Esophagus muscularis mucosa (tissue), 4 donors: ENCODE data around the gene SND1. TPM values are rescaled to one million over a fixed set of nuclear protein-coding genes. Genes with fewer than 3 reads are reported as not detected.

Source experiments
- DNase-seq: peaks from one replicate; pipeline ENCODE4 v3.0.0-alpha.2; 2017; ENCODE audit errors: extremely low spot score
- H3K27ac ChIP-seq, 4 donors: fragments of 200-600 bp; sonication (generic); replicated peaks in 1 of 4; 1 replicate in 3 of 4; 2 replicates in 1 of 4; pipeline ENCODE4 v1.5.1; 2016 to 2019; ENCODE audit warnings: mild to moderate bottlenecking in 1 of 4
- H3K27me3 ChIP-seq, 4 donors: fragments of 200-600 bp; sonication (generic); one replicate each; pipeline versions ENCODE4 v1.5.1 to v1.6.0; 2016 to 2019
- H3K36me3 ChIP-seq, 4 donors: fragments of 200-600 bp; sonication (generic); one replicate each; pipeline ENCODE4 v1.5.1; 2016 to 2019
- H3K4me1 ChIP-seq, 4 donors: fragments of 200-600 bp; sonication (generic); one replicate each; pipeline ENCODE4 v1.5.1; 2016 to 2019
- H3K4me3 ChIP-seq, 4 donors: fragments of 200-600 bp; sonication (generic); 1 replicate in 2 of 4; 2 replicates in 2 of 4; pipeline ENCODE4 v1.5.1; 2016 to 2019; ENCODE audit warnings: mild to moderate bottlenecking in 4 of 4, moderate library complexity in 1 of 4
- H3K9me3 ChIP-seq, 4 donors: fragments of 200-600 bp; sonication (generic); 1 replicate in 3 of 4; 2 replicates in 1 of 4; pipeline ENCODE4 v1.5.1; 2016 to 2019
- CTCF ChIP-seq, 3 experiments: fragments of 200-600 bp in 2 of 3; fragments of 450-650 bp in 1 of 3; sonication (generic) in 2 of 3; IDR thresholded peaks; one replicate each; pipeline ENCODE4 v1.5.1; 2017 to 2019; ENCODE audit warnings: antibody characterized with exemption in 3 of 3, mild to moderate bottlenecking in 2 of 3, moderate library complexity in 1 of 3
- EP300 ChIP-seq: sonication (generic); formaldehyde crosslinking; IDR thresholded peaks from one replicate; pipeline ENCODE4 v1.6.1; 2017; ENCODE audit warnings: antibody characterized with exemption
- POLR2A ChIP-seq: fragments of 450-650 bp; IDR thresholded peaks from one replicate; pipeline ENCODE4 v1.6.1; 2017; ENCODE audit warnings: antibody characterized with exemption, moderate library complexity, mild to moderate bottlenecking, low read depth
- POLR2AphosphoS5 ChIP-seq, 2 donors: sonication (generic); formaldehyde crosslinking; IDR thresholded peaks; one replicate each; pipeline ENCODE4 v1.6.1; 2017; ENCODE audit warnings: antibody characterized with exemption in 2 of 2
- WGBS: methylation state at CpG from one replicate; pipeline ENCODE4 v1.1.5; 2018; 5-methylcytosine and 5-hydroxymethylcytosine counted together
- intact Hi-C: fragments of 100-400 bp; cut with DNase I; formaldehyde crosslinking; loops from one replicate; pipeline ENCODE4 v1.15.1; 2023
- total RNA-seq, 4 donors: library from RNA; depleted of rRNA; stranded (reverse); fragments of >200 nt; gene quantifications; one replicate each; pipeline versions ENCODE4 v1.1.0 to v1.2.1, GENCODE V29; 2016

The SND1 gene
- total RNA-seq, 4 donors from 2014 or later = 71.4 to 91.2 (median 81.3) TPM

GRCh38 chr7:127616724-127617123, 35.3 kb upstream of the SND1 start:
- Histone ChIP-seq H3K36me3 (no peaks in the 10 kb centered on the region), H3K27me3 (peaks cover 0 to 79% (median 2%) of the 10 kb centered on the region in 4 donors), H3K27ac (no peak overlapping the region), H3K4me1 (no peaks in the 10 kb centered on the region), H3K4me3 (no peak overlapping the region), H3K9me3 (no peaks in the 10 kb centered on the region)
- intact Hi-C loops = no loop called here
- 93% methylated on average over 5 of the region's 5 CpGs for WGBS
- DNase-seq = no peak
- no peak for TF ChIP-seq CTCF (IDR thresholded peaks at IDR 0.05)

GRCh38 chr7:127618042-127618441, 34.0 kb upstream of the SND1 start, which contains the start of gene PAX4:
Gene PAX4 (minus strand): TSS chr7:127618142. CDS start chr7:127615928, 2,214 bp downstream.
- WGBS = 64% methylated on average over 2 of the region's 2 CpGs
- H3K36me3 ChIP-seq = no peaks in the 10 kb centered on the region
- no peak for DNase-seq
- H3K27me3 ChIP-seq = peaks cover 0 to 76% (median 2%) of the 10 kb centered on the region in 4 donors
- H3K9me3 ChIP-seq = no peaks in the 10 kb centered on the region
- intact Hi-C loops = no loop called here
- no peak for TF ChIP-seq CTCF (IDR thresholded peaks at IDR 0.05)
- no peak for TF ChIP-seq POLR2AphosphoS5 (IDR thresholded peaks at IDR 0.05)
- no peak within 1 kb of the TSS for H3K4me3 ChIP-seq
- H3K4me1 ChIP-seq = no peaks in the 10 kb centered on the region
- H3K27ac ChIP-seq = no peak within 1 kb of the TSS

GRCh38 chr7:127618775-127619174, 33.2 kb upstream of the SND1 start:
- intact Hi-C loops = no loop called here
- 63% methylated on average over 1 of the region's 1 CpG for WGBS
- Histone ChIP-seq H3K4me3 (no peak overlapping the region), H3K36me3 (no peaks in the 10 kb centered on the region), H3K27ac (no peak overlapping the region), H3K27me3 (peaks cover 0 to 69% (median 2%) of the 10 kb centered on the region in 4 donors), H3K4me1 (no peaks in the 10 kb centered on the region), H3K9me3 (no peaks in the 10 kb centered on the region)
- no peak for TF ChIP-seq EP300
- no peak for TF ChIP-seq POLR2AphosphoS5 (IDR thresholded peaks at IDR 0.05)
- no peak for TF ChIP-seq POLR2A
- no peak for TF ChIP-seq CTCF (IDR thresholded peaks at IDR 0.05)
- no peak for DNase-seq

GRCh38 chr7:127619681-127620405, 32.2 kb upstream of the SND1 start:
- Histone ChIP-seq H3K27ac (no peak overlapping the region), H3K27me3 (peaks cover 0 to 60% (median 2%) of the 10 kb centered on the region in 4 donors), H3K4me3 (no peak overlapping the region), H3K4me1 (no peaks in the 10 kb centered on the region), H3K9me3 (no peaks in the 10 kb centered on the region), H3K36me3 (no peaks in the 10 kb centered on the region)
- intact Hi-C loops = no loop called here
- no peak for DNase-seq
- 10% methylated on average over 20 of the region's 27 CpGs for WGBS
- TF ChIP-seq POLR2AphosphoS5 (IDR thresholded peaks at IDR 0.05) (no peak), EP300 (no peak), POLR2A (no peak), CTCF (IDR thresholded peaks at IDR 0.05) (no peak)
